Keratinocyte (primary cell): ENCODE measurements around the gene ASB13. TPM values are rescaled to one million over a fixed set of nuclear protein-coding genes. Genes with fewer than 3 reads are reported as not detected.

Source experiments
- DNase-seq: peaks from one replicate; pipeline ENCODE4 v3.0.0-alpha.2; 2011; ENCODE audit warnings: low read depth, missing footprints, low spot score
- FAIRE-seq: peaks from 2 replicates; lab custom pipeline; 2011; peaks lifted over from hg19 to GRCh38; lab: Jason Lieb, UNC
- H2AFZ ChIP-seq: 2 replicates; pipeline ENCODE4 v1.6.0; 2012; ENCODE audit warnings: low read length, control low read depth, inconsistent platforms; ENCODE audit not compliant: control insufficient read depth
- H3K27ac ChIP-seq: 2 replicates; pipeline ENCODE4 v1.5.1; 2011; ENCODE audit warnings: low read length; ENCODE audit not compliant: control insufficient read depth, insufficient read depth
- H3K27me3 ChIP-seq: 3 replicates; pipeline ENCODE4 v1.6.0; 2011; ENCODE audit warnings: low read length; ENCODE audit not compliant: control insufficient read depth, insufficient read depth; ENCODE audit errors: extremely low read depth
- H3K36me3 ChIP-seq, 2 experiments: 2 replicates in 1 of 2; 3 replicates in 1 of 2; pipeline ENCODE4 v1.5.1; 2011; ENCODE audit warnings: low read length in 2 of 2, mild to moderate bottlenecking in 1 of 2; ENCODE audit not compliant: control insufficient read depth in 2 of 2, insufficient read depth in 2 of 2; ENCODE audit errors: extremely low read depth in 1 of 2
- H3K4me1 ChIP-seq: 3 replicates; pipeline ENCODE4 v1.5.1; 2011; ENCODE audit warnings: low read length; ENCODE audit not compliant: control insufficient read depth, insufficient read depth; ENCODE audit errors: extremely low read depth
- H3K4me2 ChIP-seq: 3 replicates; pipeline ENCODE4 v1.6.0; 2011; ENCODE audit warnings: low read depth, low read length; ENCODE audit not compliant: control insufficient read depth, insufficient read depth; ENCODE audit errors: extremely low read depth
- H3K4me3 ChIP-seq, 3 experiments: fragments of 200-600 bp in 1 of 3; sonication (generic) in 1 of 3; 2 replicates in 2 of 3; 3 replicates in 1 of 3; pipeline ENCODE4 v1.5.1; 2011 to 2016; ENCODE audit warnings: low read length in 3 of 3, mild to moderate bottlenecking in 3 of 3, control low read depth in 2 of 3, inconsistent platforms in 1 of 3, low read depth in 1 of 3, mixed read lengths in 1 of 3, mixed run types in 1 of 3, moderate library complexity in 1 of 3; ENCODE audit not compliant: control insufficient read depth in 2 of 3, insufficient read depth in 2 of 3; ENCODE audit errors: extremely low read depth in 1 of 3
- H3K79me2 ChIP-seq: 2 replicates; pipeline ENCODE4 v1.6.0; 2012; ENCODE audit warnings: low read length; ENCODE audit not compliant: control insufficient read depth, insufficient read depth
- H3K9ac ChIP-seq: 3 replicates; pipeline ENCODE4 v1.6.0; 2011; ENCODE audit warnings: low read length; ENCODE audit not compliant: control insufficient read depth, insufficient read depth; ENCODE audit errors: extremely low read depth
- H3K9me1 ChIP-seq: 3 replicates; pipeline ENCODE4 v1.6.0; 2011; ENCODE audit warnings: low read length; ENCODE audit not compliant: control insufficient read depth, insufficient read depth; ENCODE audit errors: extremely low read depth
- H3K9me3 ChIP-seq: 2 replicates; pipeline ENCODE4 v1.5.1; 2012; ENCODE audit warnings: low read depth, low read length; ENCODE audit not compliant: control insufficient read depth
- H4K20me1 ChIP-seq: 3 replicates; pipeline ENCODE4 v1.6.0; 2011; ENCODE audit warnings: low read length; ENCODE audit not compliant: control insufficient read depth, insufficient read depth; ENCODE audit errors: extremely low read depth
- EZH2 ChIP-seq: IDR thresholded peaks from one replicate; pipeline ENCODE4 v1.6.1; 2012; ENCODE audit warnings: inconsistent platforms, mild to moderate bottlenecking, low read length, moderate library complexity
- dilution Hi-C: fragments of 300-500 bp; cut with MboI; formaldehyde crosslinking; loops from one replicate; pipeline ENCODE4 v1.7.0; 2020; ENCODE audit warnings: low sequenced_read_pairs; ENCODE audit not compliant: extremely low pct_ligation_motif_present
- polyA plus RNA-seq, 5 experiments: library from polyadenylated mRNA; depleted of rRNA in 3 of 5; stranded (reverse) in 3 of 5; stranded (forward) in 1 of 5; unstranded in 1 of 5; fragments of >200 nt; gene quantifications; 1 replicate in 1 of 5; 2 replicates in 3 of 5; 3 replicates in 1 of 5; pipeline versions ENCODE4 v1.2.1 to v1.2.3, GENCODE V29; 2011 to 2012; ENCODE audit warnings: missing spikeins in 2 of 5, low read depth in 1 of 5, low replicate concordance in 1 of 5
- TF ChIP-seq, protein P1 (sequence below), 3 experiments: IDR thresholded peaks in 1 of 3; conservative IDR thresholded peaks in 1 of 3; optimal IDR thresholded peaks in 1 of 3; 2 replicates in 2 of 3; 3 replicates in 1 of 3; pipeline versions ENCODE3 to v1.5.1; 2011; ENCODE audit warnings: low read length in 3 of 3, mild to moderate bottlenecking in 3 of 3, moderate library complexity in 2 of 3, control low read depth in 1 of 3, inconsistent platforms in 1 of 3; ENCODE audit not compliant: insufficient read depth in 2 of 3; ENCODE audit errors: extremely low read depth in 1 of 3

ASB13 gene
- polyA plus RNA-seq, 1 donor (not counting 4 experiments of a cell fraction or from before 2014, with no cell fraction given), result 6.4 TPM

GRCh38 chr10:5683065-5683464 is 16.7 kb upstream of the ASB13 start:
- no peak overlapping the region for H2AFZ ChIP-seq
- DNase-seq (no peak), FAIRE-seq (no peak)
- TF ChIP-seq, protein P1, sequence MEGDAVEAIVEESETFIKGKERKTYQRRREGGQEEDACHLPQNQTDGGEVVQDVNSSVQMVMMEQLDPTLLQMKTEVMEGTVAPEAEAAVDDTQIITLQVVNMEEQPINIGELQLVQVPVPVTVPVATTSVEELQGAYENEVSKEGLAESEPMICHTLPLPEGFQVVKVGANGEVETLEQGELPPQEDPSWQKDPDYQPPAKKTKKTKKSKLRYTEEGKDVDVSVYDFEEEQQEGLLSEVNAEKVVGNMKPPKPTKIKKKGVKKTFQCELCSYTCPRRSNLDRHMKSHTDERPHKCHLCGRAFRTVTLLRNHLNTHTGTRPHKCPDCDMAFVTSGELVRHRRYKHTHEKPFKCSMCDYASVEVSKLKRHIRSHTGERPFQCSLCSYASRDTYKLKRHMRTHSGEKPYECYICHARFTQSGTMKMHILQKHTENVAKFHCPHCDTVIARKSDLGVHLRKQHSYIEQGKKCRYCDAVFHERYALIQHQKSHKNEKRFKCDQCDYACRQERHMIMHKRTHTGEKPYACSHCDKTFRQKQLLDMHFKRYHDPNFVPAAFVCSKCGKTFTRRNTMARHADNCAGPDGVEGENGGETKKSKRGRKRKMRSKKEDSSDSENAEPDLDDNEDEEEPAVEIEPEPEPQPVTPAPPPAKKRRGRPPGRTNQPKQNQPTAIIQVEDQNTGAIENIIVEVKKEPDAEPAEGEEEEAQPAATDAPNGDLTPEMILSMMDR (optimal IDR thresholded peaks at IDR 0.05 in 1 of 3, IDR thresholded peaks at IDR 0.05 in 1 of 3, conservative IDR thresholded peaks at IDR 0.05 in 1 of 3; ENCODE audit: extremely low read depth in 1 of 3, insufficient read depth in 2 of 3, low read length in 3 of 3), result no peak
- TF ChIP-seq EZH2, result no peak
- H3K9me3 ChIP-seq, result no peaks in the 10 kb centered on the region
- H3K9ac ChIP-seq, result no peak overlapping the region
- H3K27ac ChIP-seq, result no peak overlapping the region
- H3K79me2 ChIP-seq, result peaks cover 34% of the 10 kb centered on the region
- H4K20me1 ChIP-seq, result no peaks in the 10 kb centered on the region
- no peaks in the 10 kb centered on the region for H3K27me3 ChIP-seq
- no peak overlapping the region for H3K4me3 ChIP-seq
- H3K9me1 ChIP-seq, result peaks cover 3% of the 10 kb centered on the region
- peaks cover 13% of the 10 kb centered on the region for H3K4me1 ChIP-seq
- dilution Hi-C loops, result no loop called here
- H3K36me3 ChIP-seq, result no peaks in the 10 kb centered on the region
- H3K4me2 ChIP-seq, result no peak overlapping the region

GRCh38 chr10:5681930-5682329 is 15.5 kb upstream of the ASB13 start:
- Histone ChIP-seq H3K9ac (no peak overlapping the region), H3K27ac (no peak overlapping the region), H2AFZ (peak overlapping the region; percentile 89), H3K79me2 (peaks cover 23% of the 10 kb centered on the region), H3K4me1 (peaks cover 13% of the 10 kb centered on the region), H3K9me1 (no peaks in the 10 kb centered on the region), H3K27me3 (no peaks in the 10 kb centered on the region), H3K9me3 (no peaks in the 10 kb centered on the region), H3K4me2 (peak overlapping the region; percentile 65), H3K36me3 (no peaks in the 10 kb centered on the region), H4K20me1 (no peaks in the 10 kb centered on the region), H3K4me3 (peak overlapping the region in 1 of 3 experiments; percentile 13)
- TF ChIP-seq, protein P1 (optimal IDR thresholded peaks at IDR 0.05 in 1 of 3, IDR thresholded peaks at IDR 0.05 in 1 of 3, conservative IDR thresholded peaks at IDR 0.05 in 1 of 3; ENCODE audit: extremely low read depth in 1 of 3, insufficient read depth in 2 of 3, low read length in 3 of 3), result no peak
- no peak for TF ChIP-seq EZH2
- dilution Hi-C loops, result no loop called here
- FAIRE-seq, result no peak
- DNase-seq, result no peak
